ENCODE data around the gene HS3ST4. TPM values are rescaled to one million over a fixed set of nuclear protein-coding genes. Genes with fewer than 3 reads are reported as not detected.

The HS3ST4 gene
- total and polyA plus RNA-seq, 5 experiments from 2014 or later, result not detected

DNA sequence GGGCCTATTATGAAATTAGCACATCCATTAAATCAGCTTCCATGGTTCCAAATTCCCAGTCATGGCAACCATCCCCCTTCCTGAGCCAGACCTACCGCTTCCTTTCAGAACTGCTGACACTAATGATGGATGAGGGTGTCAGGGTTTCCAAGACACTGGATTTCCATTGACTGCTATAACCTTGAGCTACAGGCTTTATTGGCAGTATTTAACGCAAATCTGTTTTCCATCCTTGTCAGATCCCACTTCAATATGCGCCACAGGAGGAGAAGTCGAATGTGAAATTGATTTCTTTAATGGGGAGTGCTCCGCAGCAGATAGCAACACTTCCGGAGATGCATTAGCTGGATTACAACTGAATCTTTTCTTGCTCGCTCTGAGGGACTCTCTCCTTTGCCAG, 197.1 kb downstream of the HS3ST4 start:
- H3K4me1 Mint-ChIP-seq, result no peaks in the 10 kb centered on the region
- H3K27me3 Mint-ChIP-seq, result peaks cover 0 to 36% (median 13%) of the 10 kb centered on the region in 5 donors
- ATAC-seq (no peak), DNase-seq (no peak)
- H3K36me3 Mint-ChIP-seq, result no peaks in the 10 kb centered on the region
- peaks cover 0 to 9% (median 4%) of the 10 kb centered on the region in 9 donors for H3K9me3 Mint-ChIP-seq
- no peak overlapping the region for H3K4me3 Mint-ChIP-seq
- POLR2A ChIA-PET, result no interaction called here
- no peak overlapping the region for H3K27ac Mint-ChIP-seq

DNA sequence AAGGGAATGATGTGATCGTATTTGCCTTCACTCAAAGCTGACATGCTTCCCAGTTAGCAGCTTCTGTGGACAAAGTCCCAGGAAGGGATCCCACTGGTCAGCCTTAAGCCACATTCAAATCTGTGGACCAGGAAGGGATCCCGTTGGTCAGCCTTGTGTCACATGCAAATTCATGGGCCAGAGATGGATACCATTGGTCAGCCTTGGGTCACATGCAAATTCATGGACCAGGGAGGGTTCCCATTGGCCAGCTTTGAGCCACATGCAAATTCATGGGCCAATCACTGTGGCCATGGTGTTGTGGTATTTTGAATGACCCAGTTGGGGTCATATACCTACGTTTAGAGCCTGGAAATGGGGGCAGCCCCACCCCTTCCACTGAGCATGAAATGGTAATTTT, 201.6 kb downstream of the HS3ST4 start:
- POLR2A ChIA-PET, result no interaction called here
- ATAC-seq (no peak), DNase-seq (no peak)
- Mint-ChIP-seq H3K27me3 (peaks cover 16 to 50% (median 32%) of the 10 kb centered on the region in 5 donors), H3K4me1 (no peaks in the 10 kb centered on the region), H3K9me3 (peaks cover 0 to 11% (median 4%) of the 10 kb centered on the region in 9 donors), H3K4me3 (no peak overlapping the region), H3K27ac (no peak overlapping the region), H3K36me3 (no peaks in the 10 kb centered on the region)

DNA sequence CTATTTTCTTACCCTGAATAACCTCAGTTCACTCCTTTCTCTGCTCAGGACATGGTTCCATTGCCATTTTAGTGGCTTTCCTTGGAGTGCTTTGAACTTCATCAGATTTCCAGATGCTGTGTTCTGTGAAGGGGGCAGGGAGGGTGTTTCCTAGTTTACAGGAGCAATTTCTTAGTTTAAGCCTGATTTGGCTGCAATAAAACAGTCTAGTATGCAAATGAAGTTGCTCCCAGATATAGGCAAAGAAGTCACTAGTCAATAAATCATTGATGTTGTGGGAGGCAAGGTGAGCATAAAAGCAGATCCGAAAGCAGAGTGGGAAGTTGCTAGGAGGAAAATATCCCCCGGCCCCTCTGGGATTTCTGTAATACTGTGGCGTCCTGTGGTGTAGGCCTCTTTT, 202.3 kb downstream of the HS3ST4 start:
- peaks cover 16 to 51% (median 35%) of the 10 kb centered on the region in 5 donors for H3K27me3 Mint-ChIP-seq
- H3K4me3 Mint-ChIP-seq, result no peak overlapping the region
- DNase-seq, result no peak
- POLR2A ChIA-PET, result no interaction called here
- no peak overlapping the region for H3K27ac Mint-ChIP-seq
- H3K4me1 Mint-ChIP-seq, result no peaks in the 10 kb centered on the region
- ATAC-seq, result no peak
- peaks cover 0 to 11% (median 4%) of the 10 kb centered on the region in 9 donors for H3K9me3 Mint-ChIP-seq
- no peaks in the 10 kb centered on the region for H3K36me3 Mint-ChIP-seq

DNA sequence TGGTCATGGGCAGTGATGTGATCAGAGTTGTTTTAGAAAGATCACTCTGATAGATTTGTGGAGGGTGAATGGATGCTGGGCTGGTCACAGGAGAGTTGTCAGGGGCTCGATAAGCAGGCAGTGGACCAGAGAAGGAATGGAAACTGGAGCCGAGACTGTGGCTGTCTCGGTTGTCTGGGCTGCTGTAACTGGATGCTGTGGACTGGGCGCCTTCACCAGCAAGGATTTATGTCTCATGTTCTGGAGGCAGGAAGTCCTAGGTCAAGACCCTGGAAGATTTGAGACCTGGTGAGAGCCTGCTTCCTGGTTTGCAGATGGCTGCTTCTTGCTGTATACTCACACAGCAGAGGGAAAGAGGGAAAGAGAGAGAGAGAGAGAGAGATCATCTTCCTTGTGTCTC, 203.6 kb downstream of the HS3ST4 start:
- Mint-ChIP-seq H3K36me3 (no peaks in the 10 kb centered on the region), H3K4me1 (no peaks in the 10 kb centered on the region), H3K9me3 (peaks cover 0 to 7% (median 0%) of the 10 kb centered on the region in 9 donors), H3K27ac (no peak overlapping the region), H3K27me3 (peaks cover 16 to 48% (median 36%) of the 10 kb centered on the region in 5 donors), H3K4me3 (no peak overlapping the region)
- POLR2A ChIA-PET, result no interaction called here
- DNase-seq (no peak), ATAC-seq (no peak)

DNA sequence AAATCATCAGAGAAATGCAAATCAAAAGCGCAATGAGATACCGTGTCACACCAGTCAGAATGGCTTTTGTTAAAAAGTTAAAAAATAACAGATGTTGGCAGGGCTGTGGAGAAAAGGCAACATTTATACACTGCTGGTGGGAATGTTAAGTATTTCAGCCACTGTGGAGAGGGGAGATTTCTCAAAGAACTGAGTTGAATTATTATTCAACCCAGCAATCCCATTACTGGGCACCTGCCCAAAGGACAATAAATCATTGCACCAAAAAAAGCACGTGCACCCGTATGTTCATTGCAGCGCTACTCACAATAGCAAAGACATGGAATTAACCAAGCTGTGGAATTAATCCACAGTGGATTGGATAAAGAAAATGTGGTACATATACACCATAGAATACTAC, 204.7 kb downstream of the HS3ST4 start:
- Mint-ChIP-seq H3K4me1 (no peaks in the 10 kb centered on the region), H3K36me3 (no peaks in the 10 kb centered on the region), H3K9me3 (peaks cover 0 to 7% (median 0%) of the 10 kb centered on the region in 9 donors), H3K27me3 (peaks cover 16 to 54% (median 38%) of the 10 kb centered on the region in 5 donors), H3K4me3 (no peak overlapping the region), H3K27ac (no peak overlapping the region)
- ATAC-seq (no peak), DNase-seq (no peak)
- POLR2A ChIA-PET, result no interaction called here

DNA sequence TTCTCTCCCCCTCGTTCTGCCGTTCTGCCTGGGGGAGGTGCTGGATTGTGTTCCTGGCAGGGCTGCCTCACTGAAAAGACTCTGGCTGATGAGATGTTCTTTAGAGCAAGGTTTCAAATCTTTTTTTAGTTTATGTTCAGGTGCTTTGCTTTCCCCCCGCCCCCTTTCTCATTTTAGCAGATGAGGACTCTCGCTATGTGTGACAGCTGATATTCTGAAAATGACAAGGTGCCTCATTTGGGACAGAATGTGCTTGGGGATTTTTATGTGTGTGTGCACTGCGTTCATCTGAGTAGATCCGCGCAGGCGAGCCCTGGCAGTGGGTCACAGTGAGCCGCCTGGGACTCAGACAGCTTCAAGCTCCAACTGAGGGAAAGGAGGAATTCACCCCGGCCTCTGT, 205.9 kb downstream of the HS3ST4 start:
- peaks cover 17 to 64% (median 35%) of the 10 kb centered on the region in 5 donors for H3K27me3 Mint-ChIP-seq

DNA sequence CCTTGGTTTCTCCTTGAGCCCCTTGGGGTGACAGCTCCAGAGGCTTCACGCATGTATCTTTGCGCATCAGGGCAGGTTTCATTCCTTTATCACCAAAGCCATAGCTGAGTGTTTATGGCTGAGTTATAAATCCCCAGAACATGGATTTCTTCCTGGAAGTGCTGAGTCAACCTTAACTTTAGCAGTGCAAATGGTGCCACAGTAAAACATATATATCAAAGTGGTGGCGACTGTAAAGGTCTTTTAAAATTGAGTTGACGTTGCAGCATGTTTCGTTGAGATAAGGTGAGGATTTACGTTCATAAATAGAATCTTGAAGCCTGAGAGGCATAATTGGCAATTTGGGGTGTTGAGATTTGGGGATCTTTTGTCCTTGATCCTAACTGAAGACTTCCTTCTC, 214.1 kb downstream of the HS3ST4 start:
- DNase-seq (no peak), ATAC-seq (no peak)
- H3K9me3 Mint-ChIP-seq, result peaks cover 0 to 19% (median 0%) of the 10 kb centered on the region in 9 donors
- H3K4me1 Mint-ChIP-seq, result no peaks in the 10 kb centered on the region
- no peaks in the 10 kb centered on the region for H3K36me3 Mint-ChIP-seq
- POLR2A ChIA-PET, result no interaction called here
- no peak overlapping the region for H3K27ac Mint-ChIP-seq
- no peak overlapping the region for H3K4me3 Mint-ChIP-seq
- H3K27me3 Mint-ChIP-seq, result peaks cover 3 to 28% (median 5%) of the 10 kb centered on the region in 5 donors

More for the DNA sequence above, 205.9 kb downstream of the HS3ST4 start:
- Mint-ChIP-seq H3K4me3 (no peak overlapping the region), H3K27ac (no peak overlapping the region), H3K36me3 (no peaks in the 10 kb centered on the region), H3K4me1 (no peaks in the 10 kb centered on the region), H3K9me3 (peaks cover 0 to 9% (median 0%) of the 10 kb centered on the region in 9 donors)
- ATAC-seq (no peak), DNase-seq (no peak)
- POLR2A ChIA-PET, result no interaction called here

DNA sequence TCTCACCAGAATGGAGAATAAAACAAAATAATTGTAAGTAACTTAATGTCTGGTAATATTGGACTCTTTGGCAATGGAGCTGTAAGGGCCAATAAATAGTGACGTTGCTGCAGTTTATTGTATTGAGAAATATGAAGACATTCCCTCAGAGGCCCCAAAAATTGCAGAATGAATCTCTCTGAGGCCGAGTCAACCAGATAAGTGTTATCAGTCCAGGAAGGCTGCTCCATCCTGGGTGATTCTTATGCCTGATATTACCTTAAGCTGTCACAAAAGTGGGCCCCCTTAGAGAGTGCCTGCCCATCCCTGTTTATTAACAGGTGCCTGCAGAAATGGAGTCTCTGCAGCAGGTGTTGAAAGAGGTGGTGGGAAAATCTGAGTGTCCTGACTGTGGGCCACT, 219.2 kb downstream of the HS3ST4 start:
- Mint-ChIP-seq H3K4me1 (no peaks in the 10 kb centered on the region), H3K27ac (no peak overlapping the region), H3K36me3 (no peaks in the 10 kb centered on the region), H3K27me3 (peaks cover 0 to 12% (median 1%) of the 10 kb centered on the region in 5 donors), H3K4me3 (no peak overlapping the region), H3K9me3 (no peaks in the 10 kb centered on the region)
- ATAC-seq (no peak), DNase-seq (no peak)
- POLR2A ChIA-PET, result no interaction called here

DNA sequence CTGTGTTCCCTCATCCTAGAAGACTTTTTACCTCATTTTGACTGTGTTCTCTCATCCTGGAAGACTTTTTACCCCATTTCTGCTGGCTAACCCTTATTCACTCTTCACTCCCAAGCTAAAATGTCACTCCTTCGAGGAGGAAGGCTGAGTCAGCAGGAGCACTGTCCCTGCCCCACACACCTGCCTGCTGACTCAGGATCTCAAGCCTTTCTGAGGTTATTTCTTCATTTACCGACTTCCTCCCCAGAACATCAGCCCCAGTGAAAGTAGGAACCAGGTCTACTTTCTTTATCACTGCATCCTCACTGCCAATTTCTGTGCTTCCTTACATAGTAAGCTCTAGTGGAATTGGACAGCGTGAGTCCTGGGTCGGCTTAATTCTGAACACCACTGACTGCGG, 220.6 kb downstream of the HS3ST4 start:
- Mint-ChIP-seq H3K4me1 (no peaks in the 10 kb centered on the region), H3K4me3 (no peak overlapping the region), H3K36me3 (no peaks in the 10 kb centered on the region), H3K27me3 (peaks cover 0 to 12% (median 2%) of the 10 kb centered on the region in 5 donors), H3K9me3 (no peaks in the 10 kb centered on the region), H3K27ac (no peak overlapping the region)
- ATAC-seq (no peak), DNase-seq (no peak)
- POLR2A ChIA-PET, result no interaction called here

DNA sequence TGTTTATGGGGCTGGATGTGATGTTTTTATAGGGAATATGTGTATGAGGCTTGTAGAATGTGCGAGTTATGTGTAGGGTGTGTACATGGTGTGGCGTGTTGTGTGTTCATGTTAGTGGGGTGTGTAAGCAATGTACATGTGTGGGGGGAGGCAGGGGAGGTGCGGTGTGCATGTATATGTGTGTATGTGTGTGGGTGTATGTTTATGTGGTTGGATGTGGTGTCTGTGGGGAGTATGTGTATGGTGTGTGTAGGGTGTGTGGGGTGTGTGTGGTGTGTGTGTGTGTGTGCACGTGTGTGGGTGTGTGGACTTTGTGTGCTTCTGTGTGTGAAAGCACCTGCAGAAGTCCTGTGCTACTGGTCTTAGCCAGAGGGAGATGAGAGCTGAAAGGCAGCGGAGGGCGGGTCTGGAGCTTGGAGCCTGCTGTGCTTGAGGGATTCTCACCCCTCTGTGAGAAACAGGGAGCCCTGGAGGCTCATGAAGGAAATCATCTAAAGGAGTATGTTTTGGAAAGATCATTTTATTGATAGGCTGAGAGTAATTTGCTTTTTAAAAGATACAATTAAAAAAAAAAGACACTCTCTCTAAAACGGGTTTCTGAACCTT, 222.7 kb downstream of the HS3ST4 start:
- ATAC-seq, result no peak
- H3K4me1 Mint-ChIP-seq, result no peaks in the 10 kb centered on the region
- no peak for DNase-seq
- H3K36me3 Mint-ChIP-seq, result no peaks in the 10 kb centered on the region
- H3K27me3 Mint-ChIP-seq, result peaks cover 0 to 7% (median 1%) of the 10 kb centered on the region in 5 donors
- H3K4me3 Mint-ChIP-seq, result no peak overlapping the region
- no peaks in the 10 kb centered on the region for H3K9me3 Mint-ChIP-seq
- POLR2A ChIA-PET, result no interaction called here
- no peak overlapping the region for H3K27ac Mint-ChIP-seq

DNA sequence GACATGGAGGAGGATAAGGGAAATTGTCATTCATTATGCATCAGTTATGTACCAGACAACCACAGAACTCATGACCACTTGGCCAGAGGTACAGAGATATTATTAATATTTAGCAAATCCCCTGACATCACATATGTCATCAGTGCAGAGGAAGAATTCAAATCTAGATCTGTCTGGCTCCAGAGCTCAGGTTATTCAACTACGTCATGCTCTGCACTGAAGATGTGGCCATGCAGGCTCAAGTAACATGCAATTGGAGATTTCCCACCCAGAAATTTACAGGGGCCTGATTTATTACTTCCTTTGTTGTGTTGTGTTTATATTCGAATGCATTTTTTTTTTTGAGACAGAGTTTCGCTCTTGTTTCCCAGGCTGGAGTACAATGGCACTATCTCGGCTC, 224.3 kb downstream of the HS3ST4 start:
- Mint-ChIP-seq H3K36me3 (no peaks in the 10 kb centered on the region), H3K4me1 (no peaks in the 10 kb centered on the region), H3K27me3 (peaks cover 0 to 8% (median 1%) of the 10 kb centered on the region in 5 donors), H3K9me3 (no peaks in the 10 kb centered on the region), H3K27ac (no peak overlapping the region), H3K4me3 (no peak overlapping the region)
- POLR2A ChIA-PET, result no interaction called here
- ATAC-seq (no peak), DNase-seq (no peak)

DNA sequence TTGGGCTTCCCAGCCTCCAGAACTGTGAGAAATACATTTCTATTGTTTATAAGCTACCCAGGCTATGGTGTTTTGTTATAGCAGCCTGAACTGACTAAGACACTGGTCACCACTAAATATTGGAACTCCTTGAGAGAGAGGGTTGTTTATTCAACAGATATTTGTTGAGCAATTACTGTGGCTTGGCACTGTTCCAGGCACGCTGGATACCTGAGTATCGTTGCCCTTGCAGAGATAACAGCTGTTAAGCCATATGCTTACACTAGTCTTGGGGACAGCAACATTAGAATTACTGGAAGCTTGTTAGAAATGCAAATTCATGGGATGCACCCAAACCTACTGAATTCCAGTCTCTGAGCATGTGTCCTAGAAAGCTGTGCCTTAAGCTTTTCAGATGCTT, 230.7 kb downstream of the HS3ST4 start:
- Mint-ChIP-seq H3K4me3 (no peak overlapping the region), H3K27ac (no peak overlapping the region), H3K4me1 (no peaks in the 10 kb centered on the region), H3K36me3 (no peaks in the 10 kb centered on the region), H3K9me3 (no peaks in the 10 kb centered on the region), H3K27me3 (peaks cover 4 to 17% (median 10%) of the 10 kb centered on the region in 5 donors)
- no peak for ATAC-seq
- POLR2A ChIA-PET, result no interaction called here
- no peak for DNase-seq

DNA sequence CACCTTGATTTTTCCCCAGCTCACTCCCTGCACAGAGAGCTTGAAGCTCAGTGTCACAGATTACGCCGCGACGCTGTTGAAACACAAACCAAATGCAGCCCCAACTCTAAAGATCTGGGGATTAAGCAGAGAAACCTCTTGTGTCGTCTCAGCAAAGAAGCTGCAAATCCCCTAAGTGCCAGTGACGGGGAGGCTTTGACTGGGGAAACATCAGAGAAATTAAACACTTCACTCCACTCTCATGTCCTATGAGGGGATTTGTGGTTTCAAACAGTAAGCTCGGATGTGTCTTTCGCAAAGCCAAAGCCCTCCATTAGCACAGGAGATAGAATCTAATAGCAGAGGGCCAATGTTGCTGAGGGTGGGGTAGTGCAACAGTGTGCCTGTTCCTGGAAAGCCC, 233.7 kb downstream of the HS3ST4 start:
- peaks cover 0 to 6% (median 0%) of the 10 kb centered on the region in 3 donors for H3K36me3 Mint-ChIP-seq

DNA sequence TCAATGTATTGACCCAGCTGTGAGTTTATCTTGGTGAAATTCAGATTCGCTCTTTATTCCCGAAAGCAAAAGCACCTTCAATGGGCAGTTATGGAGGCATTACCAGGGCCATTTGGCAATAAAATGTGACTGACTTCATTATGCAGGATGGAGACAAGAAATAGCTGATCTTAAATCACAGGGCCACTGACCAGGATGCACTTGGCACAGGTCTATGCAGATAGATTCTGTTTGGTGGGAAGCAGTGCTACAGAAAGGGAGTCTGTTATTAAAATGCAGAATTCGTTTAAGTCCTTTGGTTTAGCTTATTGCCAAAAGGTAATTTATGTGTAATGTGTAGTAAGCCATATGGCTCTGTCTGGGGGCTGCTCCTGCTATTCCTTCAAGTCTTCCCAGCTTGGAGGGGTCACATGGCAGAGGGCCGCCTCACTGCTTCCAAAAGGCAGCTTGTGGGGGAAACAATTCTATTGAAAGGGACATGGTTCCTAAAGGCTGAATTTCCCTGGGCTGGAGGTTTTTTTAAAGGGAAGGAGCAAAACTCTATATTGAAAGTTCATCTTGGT, 239.8 kb downstream of the HS3ST4 start:
- ATAC-seq, result no peak

More for the DNA sequence above, 233.7 kb downstream of the HS3ST4 start:
- no peak overlapping the region for H3K4me3 Mint-ChIP-seq
- POLR2A ChIA-PET, result no interaction called here
- H3K4me1 Mint-ChIP-seq, result no peaks in the 10 kb centered on the region
- no peak overlapping the region for H3K27ac Mint-ChIP-seq
- peaks cover 4 to 20% (median 11%) of the 10 kb centered on the region in 5 donors for H3K27me3 Mint-ChIP-seq
- no peak for DNase-seq
- no peak for ATAC-seq
- peaks cover 0 to 20% (median 3%) of the 10 kb centered on the region in 9 donors for H3K9me3 Mint-ChIP-seq

More for the DNA sequence above, 239.8 kb downstream of the HS3ST4 start:
- Mint-ChIP-seq H3K36me3 (peaks cover 0 to 8% (median 0%) of the 10 kb centered on the region in 3 donors), H3K9me3 (peaks cover 0 to 20% (median 3%) of the 10 kb centered on the region in 9 donors), H3K4me3 (no peak overlapping the region), H3K27me3 (peaks cover 0 to 25% (median 4%) of the 10 kb centered on the region in 5 donors), H3K4me1 (no peaks in the 10 kb centered on the region), H3K27ac (no peak overlapping the region)
- POLR2A ChIA-PET, result no interaction called here
- DNase-seq, result no peak
